IPS-18a (cell line): ENCODE data around the gene MBTPS1.
"Not testable (repeated sequence)": the region's sequence is repeated elsewhere in the genome, so short reads cannot be mapped to it uniquely, and the experiment has no call there.

Source experiments
- H3K27ac ChIP-seq: one replicate; pipeline ENCODE4 v1.5.1; 2013; ENCODE audit warnings: low read length
- H3K27me3 ChIP-seq: one replicate; pipeline ENCODE4 v1.6.1; 2013; ENCODE audit warnings: mild to moderate bottlenecking, low read length; ENCODE audit not compliant: control insufficient read depth, insufficient read depth
- H3K36me3 ChIP-seq: one replicate; pipeline ENCODE4 v1.6.1; 2013; ENCODE audit warnings: low read depth, low read length; ENCODE audit not compliant: control insufficient read depth
- H3K4me1 ChIP-seq: one replicate; pipeline ENCODE4 v1.6.1; 2013; ENCODE audit warnings: low read depth, low read length; ENCODE audit not compliant: control insufficient read depth
- H3K4me3 ChIP-seq: one replicate; pipeline ENCODE4 v1.5.1; 2013; ENCODE audit warnings: low read length
- H3K9ac ChIP-seq: one replicate; pipeline ENCODE4 v1.6.1; 2013; ENCODE audit warnings: mild to moderate bottlenecking, low read length, moderate library complexity
- H3K9me3 ChIP-seq: one replicate; pipeline ENCODE4 v1.6.1; 2013; ENCODE audit warnings: low read depth, low read length; ENCODE audit not compliant: control insufficient read depth

Gene MBTPS1

GRCh38 chr16:84136331-84137125, 19.8 kb upstream of the MBTPS1 start:
- H3K27ac ChIP-seq = no peak overlapping the region
- no peaks in the 10 kb centered on the region for H3K36me3 ChIP-seq
- H3K4me1 ChIP-seq = peaks cover 21% of the 10 kb centered on the region
- H3K9ac ChIP-seq = no peak overlapping the region
- H3K4me3 ChIP-seq = no peak overlapping the region
- H3K27me3 ChIP-seq = no peaks in the 10 kb centered on the region
- H3K9me3 ChIP-seq = no peaks in the 10 kb centered on the region

GRCh38 chr16:84132527-84133285, 16.0 kb upstream of the MBTPS1 start:
- H3K4me1 ChIP-seq = peaks cover 5% of the 10 kb centered on the region
- H3K9ac ChIP-seq = no peak overlapping the region
- no peak overlapping the region for H3K27ac ChIP-seq
- no peaks in the 10 kb centered on the region for H3K27me3 ChIP-seq
- no peaks in the 10 kb centered on the region for H3K9me3 ChIP-seq
- no peak overlapping the region for H3K4me3 ChIP-seq
- H3K36me3 ChIP-seq = peaks cover 22% of the 10 kb centered on the region

- no peak overlapping the region for H3K4me3 ChIP-seq
- peaks cover 4% of the 10 kb centered on the region for H3K4me1 ChIP-seq
- no peak overlapping the region for H3K9ac ChIP-seq
- H3K9me3 ChIP-seq = no peaks in the 10 kb centered on the region
- peaks cover 29% of the 10 kb centered on the region for H3K36me3 ChIP-seq
- H3K27ac ChIP-seq = no peak overlapping the region
- no peaks in the 10 kb centered on the region for H3K27me3 ChIP-seq
Observed at GRCh38 chr16:84131117-84131516, 14.4 kb upstream of the MBTPS1 start.

- Histone ChIP-seq H3K4me3 (no peak overlapping the region), H3K9ac (no peak overlapping the region), H3K9me3 (no peaks in the 10 kb centered on the region), H3K27ac (no peak overlapping the region), H3K4me1 (no peaks in the 10 kb centered on the region), H3K36me3 (peaks cover 28% of the 10 kb centered on the region), H3K27me3 (no peaks in the 10 kb centered on the region)
Observed at GRCh38 chr16:84124257-84125073, 7.7 kb upstream of the MBTPS1 start.

- Histone ChIP-seq H3K27me3 (no peaks in the 10 kb centered on the region), H3K9ac (no peak overlapping the region), H3K27ac (no peak overlapping the region), H3K4me1 (no peaks in the 10 kb centered on the region), H3K9me3 (no peaks in the 10 kb centered on the region), H3K36me3 (peaks cover 16% of the 10 kb centered on the region), H3K4me3 (no peak overlapping the region)
Observed at GRCh38 chr16:84121007-84121406, 4.3 kb upstream of the MBTPS1 start.

GRCh38 chr16:84120023-84120422, 3.3 kb upstream of the MBTPS1 start:
- Histone ChIP-seq H3K27ac (no peak overlapping the region), H3K4me3 (no peak overlapping the region), H3K4me1 (peaks cover 4% of the 10 kb centered on the region), H3K27me3 (no peaks in the 10 kb centered on the region), H3K9me3 (no peaks in the 10 kb centered on the region), H3K36me3 (peaks cover 16% of the 10 kb centered on the region), H3K9ac (no peak overlapping the region)

- no peak overlapping the region for H3K4me3 ChIP-seq
- H3K27me3 ChIP-seq = no peaks in the 10 kb centered on the region
- H3K36me3 ChIP-seq = peaks cover 15% of the 10 kb centered on the region
- no peaks in the 10 kb centered on the region for H3K9me3 ChIP-seq
- peaks cover 4% of the 10 kb centered on the region for H3K4me1 ChIP-seq
- H3K27ac ChIP-seq = no peak overlapping the region
- H3K9ac ChIP-seq = no peak overlapping the region
Observed at GRCh38 chr16:84119368-84119767, 2.6 kb upstream of the MBTPS1 start.

- H3K27me3 ChIP-seq, H3K9me3 ChIP-seq, H3K4me1 ChIP-seq, H3K4me3 ChIP-seq, H3K27ac ChIP-seq, H3K9ac ChIP-seq, H3K36me3 ChIP-seq: not testable (repeated sequence)
Observed at GRCh38 chr16:84118315-84118714, 1.6 kb upstream of the MBTPS1 start.

GRCh38 chr16:84117494-84117843, 727 bp upstream of the MBTPS1 start:
- Histone ChIP-seq H3K9ac (peak overlapping the region; percentile 95), H3K4me1 (peaks cover 4% of the 10 kb centered on the region), H3K27ac (no peak overlapping the region), H3K4me3 (peak overlapping the region; percentile 97), H3K27me3 (no peaks in the 10 kb centered on the region), H3K36me3 (no peaks in the 10 kb centered on the region), H3K9me3 (no peaks in the 10 kb centered on the region)

GRCh38 chr16:84115919-84116719, 623 bp downstream of the MBTPS1 start:
- Histone ChIP-seq H3K9me3 (no peaks in the 10 kb centered on the region), H3K4me1 (peaks cover 4% of the 10 kb centered on the region), H3K27ac (peak overlapping the region; percentile 55), H3K36me3 (no peaks in the 10 kb centered on the region), H3K27me3 (no peaks in the 10 kb centered on the region), H3K4me3 (peak overlapping the region; percentile 97), H3K9ac (peak overlapping the region; percentile 95)

- H3K9ac ChIP-seq, H3K27ac ChIP-seq: not testable (repeated sequence)
Observed at GRCh38 chr16:84111949-84112348, 4.8 kb downstream of the MBTPS1 start.

More at GRCh38 chr16:84111949-84112348, 4.8 kb downstream of the MBTPS1 start:
- not testable (repeated sequence) for H3K27me3 ChIP-seq, H3K36me3 ChIP-seq, H3K4me3 ChIP-seq, H3K4me1 ChIP-seq, H3K9me3 ChIP-seq
